Mammary epithelial cell (primary cell): Measurements from ENCODE around the gene PIGA.

Experiments
- EZH2 ChIP-seq: IDR thresholded peaks from 2 replicates; pipeline ENCODE4 v1.6.1; 2012; ENCODE audit warnings: low read length, inconsistent platforms, borderline replicate concordance
- TF ChIP-seq, protein P1 (sequence below), 2 donors: IDR thresholded peaks in 1 of 2; conservative IDR thresholded peaks in 1 of 2; 2 replicates each; pipeline ENCODE4 v1.5.1; 2011 to 2012; ENCODE audit warnings: inconsistent platforms in 2 of 2, low read length in 2 of 2, mild to moderate bottlenecking in 2 of 2, control low read depth in 1 of 2, low read depth in 1 of 2; ENCODE audit not compliant: insufficient read depth in 1 of 2; ENCODE audit errors: extremely low read depth in 1 of 2

DNA sequence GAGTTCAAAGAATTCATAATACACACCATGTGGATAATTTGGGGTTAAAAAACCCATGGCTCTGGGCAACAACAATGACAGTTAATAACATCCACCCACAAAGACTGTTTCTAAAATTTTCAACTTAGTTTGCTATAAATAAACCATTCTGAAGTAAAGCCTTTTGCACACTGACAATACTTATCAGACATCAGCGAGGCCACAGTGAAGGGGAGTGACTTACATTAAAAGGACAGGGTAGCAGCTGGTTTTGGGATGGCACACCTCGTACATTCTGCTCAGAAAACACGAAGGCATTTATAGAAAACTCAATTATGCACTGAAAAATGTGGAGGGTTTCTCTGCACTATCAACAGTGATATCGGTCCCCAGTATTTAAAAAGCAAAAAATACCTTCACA is 15.0 kb downstream of the PIGA start:
- TF ChIP-seq, protein P1, sequence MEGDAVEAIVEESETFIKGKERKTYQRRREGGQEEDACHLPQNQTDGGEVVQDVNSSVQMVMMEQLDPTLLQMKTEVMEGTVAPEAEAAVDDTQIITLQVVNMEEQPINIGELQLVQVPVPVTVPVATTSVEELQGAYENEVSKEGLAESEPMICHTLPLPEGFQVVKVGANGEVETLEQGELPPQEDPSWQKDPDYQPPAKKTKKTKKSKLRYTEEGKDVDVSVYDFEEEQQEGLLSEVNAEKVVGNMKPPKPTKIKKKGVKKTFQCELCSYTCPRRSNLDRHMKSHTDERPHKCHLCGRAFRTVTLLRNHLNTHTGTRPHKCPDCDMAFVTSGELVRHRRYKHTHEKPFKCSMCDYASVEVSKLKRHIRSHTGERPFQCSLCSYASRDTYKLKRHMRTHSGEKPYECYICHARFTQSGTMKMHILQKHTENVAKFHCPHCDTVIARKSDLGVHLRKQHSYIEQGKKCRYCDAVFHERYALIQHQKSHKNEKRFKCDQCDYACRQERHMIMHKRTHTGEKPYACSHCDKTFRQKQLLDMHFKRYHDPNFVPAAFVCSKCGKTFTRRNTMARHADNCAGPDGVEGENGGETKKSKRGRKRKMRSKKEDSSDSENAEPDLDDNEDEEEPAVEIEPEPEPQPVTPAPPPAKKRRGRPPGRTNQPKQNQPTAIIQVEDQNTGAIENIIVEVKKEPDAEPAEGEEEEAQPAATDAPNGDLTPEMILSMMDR (conservative IDR thresholded peaks at IDR 0.05 in 1 of 2, IDR thresholded peaks at IDR 0.05 in 1 of 2; ENCODE audit: extremely low read depth in 1 of 2, insufficient read depth in 1 of 2, low read depth in 1 of 2, low read length in 2 of 2), result no peak
- TF ChIP-seq EZH2, result no peak
